ENCODE measurements around the gene CPN1. TPM values are rescaled to one million over a fixed set of nuclear protein-coding genes. Genes with fewer than 3 reads are reported as not detected.

The CPN1 gene
- total and polyA plus RNA-seq, 8 donors: not detected

DNA sequence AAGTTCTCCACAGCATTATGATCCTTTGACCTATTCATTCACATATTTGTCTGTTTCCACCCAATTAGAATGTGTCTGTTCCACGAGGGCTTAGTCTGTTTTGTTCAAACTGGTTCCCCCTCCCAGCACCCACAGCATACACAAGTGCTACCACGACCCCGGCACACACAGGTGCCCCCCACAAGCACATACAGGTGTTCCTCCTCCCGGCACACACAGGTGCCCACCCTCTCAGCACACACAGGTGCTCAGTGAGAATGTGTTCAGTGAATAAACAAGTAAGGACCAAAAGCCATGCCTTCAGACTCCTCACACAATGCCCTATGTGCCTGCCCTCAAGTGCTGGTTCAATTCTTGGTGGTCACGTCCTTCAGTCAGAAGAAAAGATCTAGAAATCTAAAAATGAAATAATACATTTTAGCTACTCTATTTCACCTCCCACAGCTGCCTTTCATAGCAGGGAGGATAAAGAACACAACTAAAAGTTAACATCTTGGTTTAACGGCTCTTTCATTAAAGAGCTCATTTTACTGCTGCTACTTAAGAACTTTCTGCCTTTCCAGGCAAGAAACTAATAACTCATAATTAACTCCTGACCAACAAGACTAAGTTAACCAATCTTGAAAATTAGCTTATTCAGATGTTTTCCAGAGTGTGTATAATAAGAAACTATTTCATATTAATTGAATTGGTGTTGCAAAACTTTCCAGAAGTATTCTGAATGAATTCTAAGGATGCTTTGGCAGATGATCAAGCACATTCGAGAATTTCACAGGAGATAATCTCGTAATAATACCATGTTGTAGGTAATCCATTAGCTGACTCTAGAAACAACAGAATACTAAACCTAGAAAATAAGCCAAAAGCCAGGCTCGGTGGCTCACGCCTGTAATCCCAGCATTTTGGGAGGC, 74.2 kb downstream of the CPN1 start:
- no peaks in the 10 kb centered on the region for H3K9me3 ChIP-seq
- no peaks in the 10 kb centered on the region for H3K27me3 ChIP-seq
- ATAC-seq: no peak
- no peak for DNase-seq
- TF ChIP-seq, protein P1, sequence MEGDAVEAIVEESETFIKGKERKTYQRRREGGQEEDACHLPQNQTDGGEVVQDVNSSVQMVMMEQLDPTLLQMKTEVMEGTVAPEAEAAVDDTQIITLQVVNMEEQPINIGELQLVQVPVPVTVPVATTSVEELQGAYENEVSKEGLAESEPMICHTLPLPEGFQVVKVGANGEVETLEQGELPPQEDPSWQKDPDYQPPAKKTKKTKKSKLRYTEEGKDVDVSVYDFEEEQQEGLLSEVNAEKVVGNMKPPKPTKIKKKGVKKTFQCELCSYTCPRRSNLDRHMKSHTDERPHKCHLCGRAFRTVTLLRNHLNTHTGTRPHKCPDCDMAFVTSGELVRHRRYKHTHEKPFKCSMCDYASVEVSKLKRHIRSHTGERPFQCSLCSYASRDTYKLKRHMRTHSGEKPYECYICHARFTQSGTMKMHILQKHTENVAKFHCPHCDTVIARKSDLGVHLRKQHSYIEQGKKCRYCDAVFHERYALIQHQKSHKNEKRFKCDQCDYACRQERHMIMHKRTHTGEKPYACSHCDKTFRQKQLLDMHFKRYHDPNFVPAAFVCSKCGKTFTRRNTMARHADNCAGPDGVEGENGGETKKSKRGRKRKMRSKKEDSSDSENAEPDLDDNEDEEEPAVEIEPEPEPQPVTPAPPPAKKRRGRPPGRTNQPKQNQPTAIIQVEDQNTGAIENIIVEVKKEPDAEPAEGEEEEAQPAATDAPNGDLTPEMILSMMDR (IDR thresholded peaks at IDR 0.05): no peak
- H3K4me1 ChIP-seq: peaks cover 8 to 62% of the 10 kb centered on the region in 2 donors
- H3K27ac ChIP-seq: peak overlapping the region in 1 of 2 donors; percentile 81
- intact Hi-C loops (cut with DNase I): no loop called here
- peak overlapping the region in 1 of 2 donors; percentile 65 for H3K4me3 ChIP-seq
- H3K36me3 ChIP-seq: no peaks in the 10 kb centered on the region

DNA sequence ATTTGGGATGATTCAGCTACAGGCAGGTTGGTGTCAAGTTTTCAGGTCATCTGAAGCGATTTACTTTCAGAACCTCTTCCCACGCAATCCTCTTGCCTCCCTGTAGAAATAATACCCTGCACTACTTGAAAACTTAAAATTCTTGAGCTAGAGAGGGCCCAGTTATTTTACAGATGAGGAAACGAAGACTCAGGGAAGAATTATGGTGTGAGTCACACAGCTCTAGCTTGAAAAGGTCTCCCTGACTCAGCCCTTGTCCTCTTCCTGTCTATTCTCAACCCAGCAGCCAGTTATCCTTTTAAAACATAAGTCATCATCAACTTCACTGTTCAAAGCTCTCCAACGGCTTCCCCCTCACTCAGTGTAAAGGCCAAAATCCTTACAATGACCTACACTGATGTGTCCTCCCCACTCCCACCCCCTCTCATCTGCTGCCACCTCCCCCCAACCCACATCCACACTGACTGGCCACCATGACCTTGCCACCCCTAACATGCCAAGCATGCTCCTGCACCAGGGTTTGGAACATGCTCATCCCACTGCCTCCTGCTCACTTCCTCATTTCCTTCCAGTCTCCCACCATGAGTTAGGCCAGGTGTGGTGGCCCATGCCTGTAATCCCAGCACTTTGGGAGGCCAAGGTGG, 75.3 kb downstream of the CPN1 start:
- Histone ChIP-seq H3K4me3 (no peak overlapping the region), H3K27me3 (no peaks in the 10 kb centered on the region), H3K4me1 (peaks cover 8 to 62% of the 10 kb centered on the region in 2 donors), H3K27ac (peak overlapping the region; percentile 63 to 81), H3K9me3 (no peaks in the 10 kb centered on the region), H3K36me3 (no peaks in the 10 kb centered on the region)
- TF ChIP-seq, protein P1 (IDR thresholded peaks at IDR 0.05): no peak
- DNase-seq: no peak
- intact Hi-C loops (cut with DNase I): no loop called here
- ATAC-seq: peak; percentile 44

DNA sequence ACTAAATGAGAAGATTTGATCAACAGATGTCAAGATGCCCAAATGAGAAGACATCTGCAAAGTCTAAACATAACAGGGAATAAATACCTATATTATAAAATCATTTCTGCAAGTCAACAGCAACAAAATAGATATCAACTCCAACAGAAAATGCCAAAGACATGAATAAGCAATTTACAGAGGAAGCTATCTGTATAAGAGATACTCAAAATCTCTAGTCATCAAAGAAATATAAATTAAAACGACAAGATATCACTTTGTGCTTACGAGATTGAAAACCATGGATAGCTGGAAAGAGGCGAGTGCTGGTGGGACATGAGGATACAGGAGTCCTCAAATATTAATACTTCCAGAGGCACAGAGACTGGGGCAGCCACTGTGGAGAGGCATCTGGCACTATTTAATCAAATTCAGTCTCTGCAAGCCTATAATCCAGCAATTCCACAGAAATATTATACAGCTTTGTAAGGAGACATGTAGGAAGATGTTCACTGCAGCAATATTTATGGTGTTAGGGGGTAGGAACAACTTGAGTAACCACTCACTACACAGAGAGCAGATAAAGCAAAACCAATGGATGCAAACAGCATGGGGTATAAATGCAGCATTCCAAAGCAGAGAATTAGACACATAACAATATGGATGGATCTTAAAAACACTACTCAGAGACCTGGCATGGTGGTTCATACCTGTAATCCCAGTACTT, 76.7 kb downstream of the CPN1 start:
- TF ChIP-seq, protein P1 (IDR thresholded peaks at IDR 0.05): no peak
- Histone ChIP-seq H3K9me3 (no peaks in the 10 kb centered on the region), H3K4me3 (no peak overlapping the region), H3K4me1 (peaks cover 6 to 54% of the 10 kb centered on the region in 2 donors), H3K36me3 (no peaks in the 10 kb centered on the region), H3K27me3 (no peaks in the 10 kb centered on the region), H3K27ac (peak overlapping the region in 1 of 2 donors; percentile 81)
- ATAC-seq: no peak
- intact Hi-C loops (cut with DNase I): no loop called here
- DNase-seq: no peak

DNA sequence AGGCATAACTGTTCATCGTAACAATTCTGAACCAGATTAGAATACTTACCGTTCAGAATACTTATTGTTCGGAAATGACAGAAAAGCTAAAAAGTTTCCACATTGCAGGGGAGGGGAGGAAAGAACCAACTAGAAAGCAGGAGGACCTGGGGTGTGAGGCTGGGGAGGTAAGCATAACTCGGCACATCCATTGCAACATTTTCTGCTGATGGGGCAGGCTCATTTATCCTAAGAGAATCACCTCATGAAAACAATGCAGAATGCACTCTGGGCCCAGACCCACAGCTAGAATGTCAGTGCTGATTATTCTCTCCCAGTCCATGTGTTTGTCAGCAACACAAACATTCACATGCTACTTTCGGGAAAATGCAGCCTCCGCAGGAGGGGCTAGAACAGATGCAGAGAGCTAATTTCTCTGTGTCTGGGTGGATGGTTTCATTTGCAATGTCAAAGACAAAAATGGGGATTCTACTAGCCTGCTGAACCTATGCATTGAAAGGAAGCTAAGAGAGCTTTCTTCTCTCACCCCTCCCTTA, 81.5 kb downstream of the CPN1 start:
- intact Hi-C loops (cut with DNase I): no loop called here
- H3K27me3 ChIP-seq: no peaks in the 10 kb centered on the region
- H3K9me3 ChIP-seq: no peaks in the 10 kb centered on the region
- no peak overlapping the region for H3K27ac ChIP-seq
- no peaks in the 10 kb centered on the region for H3K36me3 ChIP-seq
- ATAC-seq: no peak
- TF ChIP-seq, protein P1 (IDR thresholded peaks at IDR 0.05): no peak
- no peak for DNase-seq
- H3K4me3 ChIP-seq: no peak overlapping the region
- H3K4me1 ChIP-seq: peaks cover 0 to 33% of the 10 kb centered on the region in 2 donors

All from left lung (tissue), 10 donors.